ENCODE measurements around the gene SON. TPM values are rescaled to one million over a fixed set of nuclear protein-coding genes. Genes with fewer than 3 reads are reported as not detected.

The SON gene
- polyA plus RNA-seq, 4 donors, result 307 to 371 (median 351) TPM

DNA sequence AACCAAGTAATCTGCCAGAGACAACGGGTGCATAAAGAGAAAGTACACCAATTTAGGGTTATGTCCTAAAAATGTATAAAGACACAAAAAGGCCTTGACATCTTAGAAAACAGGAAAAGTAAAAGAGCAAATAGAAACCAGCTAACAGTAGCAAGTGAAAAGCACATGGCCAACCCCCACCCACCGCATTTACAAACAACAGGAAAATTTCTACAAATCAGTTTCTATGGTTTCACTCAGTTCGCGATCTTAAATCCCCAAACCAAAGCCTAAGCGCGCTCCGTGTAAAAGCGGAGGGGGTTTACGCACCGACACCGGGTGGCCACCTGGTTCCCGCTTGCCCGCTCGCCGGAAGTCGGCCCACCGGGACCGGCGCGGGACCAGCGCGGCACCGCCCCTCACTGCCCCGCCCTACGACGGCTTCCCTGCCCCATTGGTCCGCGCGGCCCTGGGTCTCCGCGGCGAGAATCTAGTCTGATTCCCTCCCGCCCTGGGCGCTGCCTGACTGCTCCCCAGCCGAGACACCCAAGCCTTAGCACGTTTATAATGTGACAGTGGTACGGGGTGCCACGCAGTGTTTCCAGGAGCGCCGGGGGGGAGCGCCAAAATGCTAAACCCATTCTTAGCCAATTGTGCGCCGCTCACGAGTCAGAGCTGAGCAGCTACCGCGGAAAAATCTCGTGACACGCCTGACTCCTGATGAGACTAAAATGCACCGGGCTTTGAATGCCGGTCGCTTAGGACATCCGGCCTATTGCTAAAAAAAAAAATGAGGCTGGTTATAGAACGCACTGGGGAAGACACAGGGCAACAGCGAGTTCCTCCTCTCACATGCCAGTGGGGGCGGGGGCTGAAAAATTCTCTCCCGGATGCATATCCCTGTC, 840 bp upstream of the SON start, which contains the start of gene GART:
TSS of gene GART (minus strand) at position 362 of the 884 bp plus-strand sequence. CDS start 2,802 bp downstream, outside the sequence.
- DNase-seq (ENCODE audit: low read depth in 4 of 4, low spot score in 3 of 4), result peak; percentile 50 to 63 (median 58)

GRCh38 chr21:33543505-33544129, 779 bp downstream of the SON start:
- peak in 1 of 4 donors; percentile 3 for DNase-seq (ENCODE audit: low read depth in 4 of 4, low spot score in 3 of 4)

GRCh38 chr21:33544451-33545195, 1.8 kb downstream of the SON start:
- DNase-seq (ENCODE audit: low read depth in 4 of 4, low spot score in 3 of 4), result no peak

GRCh38 chr21:33546086-33546485, 3.2 kb downstream of the SON start:
- DNase-seq (ENCODE audit: low read depth in 4 of 4, low spot score in 3 of 4), result no peak

DNA sequence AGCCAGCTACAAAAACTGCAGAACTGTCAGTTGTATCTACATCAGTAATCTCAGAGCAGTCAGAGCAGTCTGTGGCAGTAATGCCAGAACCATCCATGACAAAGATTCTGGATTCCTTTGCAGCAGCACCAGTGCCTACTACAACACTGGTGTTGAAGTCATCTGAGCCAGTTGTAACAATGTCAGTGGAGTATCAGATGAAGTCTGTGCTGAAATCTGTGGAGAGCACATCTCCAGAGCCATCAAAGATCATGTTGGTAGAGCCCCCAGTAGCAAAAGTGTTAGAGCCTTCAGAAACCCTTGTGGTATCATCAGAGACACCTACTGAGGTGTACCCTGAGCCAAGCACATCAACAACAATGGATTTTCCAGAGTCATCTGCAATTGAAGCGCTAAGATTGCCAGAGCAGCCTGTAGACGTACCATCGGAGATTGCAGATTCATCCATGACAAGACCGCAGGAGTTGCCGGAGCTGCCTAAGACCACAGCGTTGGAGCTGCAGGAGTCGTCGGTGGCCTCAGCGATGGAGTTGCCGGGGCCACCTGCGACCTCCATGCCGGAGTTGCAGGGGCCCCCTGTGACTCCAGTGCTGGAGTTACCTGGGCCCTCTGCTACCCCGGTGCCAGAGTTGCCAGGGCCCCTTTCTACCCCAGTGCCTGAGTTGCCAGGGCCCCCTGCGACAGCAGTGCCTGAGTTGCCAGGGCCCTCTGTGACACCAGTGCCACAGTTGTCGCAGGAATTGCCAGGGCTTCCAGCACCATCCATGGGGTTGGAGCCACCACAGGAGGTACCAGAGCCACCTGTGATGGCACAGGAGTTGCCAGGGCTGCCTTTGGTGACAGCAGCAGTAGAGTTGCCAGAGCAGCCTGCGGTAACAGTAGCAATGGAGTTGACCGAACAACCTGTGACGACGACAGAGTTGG, 7.3 kb downstream of the SON start:
- no peak for DNase-seq (ENCODE audit: low read depth in 4 of 4, low spot score in 3 of 4)

DNA sequence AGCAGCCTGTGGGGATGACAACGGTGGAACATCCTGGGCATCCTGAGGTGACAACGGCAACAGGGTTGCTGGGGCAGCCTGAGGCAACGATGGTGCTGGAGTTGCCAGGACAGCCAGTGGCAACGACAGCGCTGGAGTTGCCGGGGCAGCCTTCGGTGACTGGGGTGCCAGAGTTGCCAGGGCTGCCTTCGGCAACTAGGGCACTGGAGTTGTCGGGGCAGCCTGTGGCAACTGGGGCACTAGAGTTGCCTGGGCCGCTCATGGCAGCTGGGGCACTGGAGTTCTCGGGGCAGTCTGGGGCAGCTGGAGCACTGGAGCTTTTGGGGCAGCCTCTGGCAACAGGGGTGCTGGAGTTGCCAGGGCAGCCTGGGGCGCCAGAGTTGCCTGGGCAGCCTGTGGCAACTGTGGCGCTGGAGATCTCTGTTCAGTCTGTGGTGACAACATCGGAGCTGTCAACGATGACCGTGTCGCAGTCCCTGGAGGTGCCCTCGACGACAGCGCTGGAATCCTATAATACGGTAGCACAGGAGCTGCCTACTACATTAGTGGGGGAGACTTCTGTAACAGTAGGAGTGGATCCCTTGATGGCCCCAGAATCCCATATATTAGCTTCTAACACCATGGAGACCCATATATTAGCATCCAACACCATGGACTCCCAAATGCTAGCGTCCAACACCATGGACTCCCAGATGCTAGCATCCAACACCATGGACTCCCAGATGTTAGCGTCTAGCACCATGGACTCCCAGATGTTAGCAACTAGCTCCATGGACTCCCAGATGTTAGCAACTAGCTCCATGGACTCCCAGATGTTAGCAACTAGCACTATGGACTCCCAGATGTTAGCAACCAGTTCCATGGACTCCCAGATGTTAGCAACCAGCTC, 8.2 kb downstream of the SON start:
- no peak for DNase-seq (ENCODE audit: low read depth in 4 of 4, low spot score in 3 of 4)

- no peak for DNase-seq (ENCODE audit: low read depth in 4 of 4, low spot score in 3 of 4)
These were observed 8.8 kb downstream of the SON start for GRCh38 chr21:33551664-33552063.

DNA sequence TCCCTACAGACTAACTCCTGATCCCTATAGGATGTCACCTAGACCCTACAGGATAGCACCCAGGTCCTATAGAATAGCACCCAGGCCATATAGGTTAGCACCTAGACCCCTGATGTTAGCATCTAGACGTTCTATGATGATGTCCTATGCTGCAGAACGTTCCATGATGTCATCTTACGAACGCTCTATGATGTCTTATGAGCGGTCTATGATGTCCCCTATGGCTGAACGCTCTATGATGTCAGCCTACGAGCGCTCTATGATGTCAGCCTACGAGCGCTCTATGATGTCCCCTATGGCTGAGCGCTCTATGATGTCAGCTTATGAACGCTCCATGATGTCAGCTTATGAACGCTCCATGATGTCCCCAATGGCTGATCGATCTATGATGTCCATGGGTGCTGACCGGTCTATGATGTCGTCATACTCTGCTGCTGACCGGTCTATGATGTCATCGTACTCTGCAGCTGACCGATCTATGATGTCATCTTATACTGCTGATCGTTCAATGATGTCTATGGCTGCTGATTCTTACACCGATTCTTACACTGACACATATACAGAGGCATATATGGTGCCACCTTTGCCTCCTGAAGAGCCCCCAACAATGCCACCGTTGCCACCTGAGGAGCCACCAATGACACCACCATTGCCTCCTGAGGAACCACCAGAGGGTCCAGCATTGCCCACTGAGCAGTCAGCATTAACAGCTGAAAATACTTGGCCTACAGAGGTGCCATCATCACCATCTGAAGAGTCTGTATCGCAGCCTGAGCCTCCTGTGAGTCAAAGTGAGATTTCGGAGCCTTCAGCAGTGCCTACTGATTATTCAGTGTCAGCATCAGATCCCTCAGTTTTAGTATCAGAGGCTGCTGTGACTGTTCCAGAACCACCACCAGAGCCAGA, 9.5 kb downstream of the SON start:
- no peak for DNase-seq (ENCODE audit: low read depth in 4 of 4, low spot score in 3 of 4)

DNA sequence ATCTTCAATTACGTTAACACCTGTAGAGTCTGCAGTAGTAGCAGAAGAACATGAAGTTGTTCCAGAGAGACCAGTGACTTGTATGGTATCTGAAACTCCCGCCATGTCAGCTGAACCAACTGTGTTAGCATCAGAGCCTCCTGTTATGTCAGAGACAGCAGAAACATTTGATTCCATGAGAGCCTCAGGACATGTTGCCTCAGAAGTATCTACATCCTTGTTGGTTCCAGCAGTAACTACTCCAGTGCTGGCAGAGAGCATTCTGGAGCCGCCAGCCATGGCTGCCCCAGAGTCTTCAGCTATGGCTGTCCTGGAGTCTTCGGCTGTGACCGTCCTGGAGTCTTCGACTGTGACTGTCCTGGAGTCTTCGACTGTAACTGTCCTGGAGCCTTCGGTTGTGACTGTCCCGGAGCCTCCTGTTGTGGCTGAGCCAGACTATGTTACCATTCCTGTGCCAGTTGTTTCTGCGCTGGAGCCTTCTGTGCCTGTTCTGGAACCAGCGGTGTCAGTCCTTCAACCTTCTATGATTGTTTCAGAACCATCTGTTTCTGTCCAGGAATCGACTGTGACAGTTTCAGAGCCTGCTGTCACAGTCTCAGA, 10.3 kb downstream of the SON start:
- no peak for DNase-seq (ENCODE audit: low read depth in 4 of 4, low spot score in 3 of 4)

DNA sequence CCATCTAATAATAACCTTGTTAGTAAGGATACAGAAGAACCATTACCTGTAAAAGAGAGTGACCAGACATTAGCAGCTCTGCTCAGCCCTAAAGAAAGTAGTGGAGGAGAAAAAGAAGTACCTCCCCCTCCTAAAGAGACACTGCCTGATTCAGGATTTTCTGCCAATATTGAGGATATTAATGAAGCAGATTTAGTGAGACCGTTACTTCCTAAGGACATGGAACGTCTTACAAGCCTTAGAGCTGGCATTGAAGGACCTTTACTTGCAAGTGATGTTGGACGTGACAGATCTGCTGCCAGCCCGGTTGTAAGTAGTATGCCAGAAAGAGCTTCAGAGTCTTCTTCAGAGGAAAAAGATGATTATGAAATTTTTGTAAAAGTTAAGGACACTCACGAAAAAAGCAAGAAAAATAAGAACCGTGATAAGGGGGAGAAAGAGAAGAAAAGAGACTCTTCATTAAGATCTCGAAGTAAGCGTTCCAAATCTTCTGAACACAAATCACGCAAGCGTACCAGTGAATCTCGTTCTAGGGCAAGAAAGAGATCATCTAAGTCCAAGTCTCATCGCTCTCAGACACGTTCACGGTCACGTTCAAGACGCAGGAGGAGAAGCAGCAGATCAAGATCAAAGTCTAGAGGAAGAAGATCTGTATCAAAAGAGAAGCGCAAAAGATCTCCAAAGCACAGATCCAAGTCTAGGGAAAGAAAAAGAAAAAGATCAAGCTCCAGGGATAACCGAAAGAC, 11.6 kb downstream of the SON start:
- no peak for DNase-seq (ENCODE audit: low read depth in 4 of 4, low spot score in 3 of 4)

- DNase-seq (ENCODE audit: low read depth in 4 of 4, low spot score in 3 of 4), result no peak
These were observed 12.1 kb downstream of the SON start for GRCh38 chr21:33554982-33555344.

DNA sequence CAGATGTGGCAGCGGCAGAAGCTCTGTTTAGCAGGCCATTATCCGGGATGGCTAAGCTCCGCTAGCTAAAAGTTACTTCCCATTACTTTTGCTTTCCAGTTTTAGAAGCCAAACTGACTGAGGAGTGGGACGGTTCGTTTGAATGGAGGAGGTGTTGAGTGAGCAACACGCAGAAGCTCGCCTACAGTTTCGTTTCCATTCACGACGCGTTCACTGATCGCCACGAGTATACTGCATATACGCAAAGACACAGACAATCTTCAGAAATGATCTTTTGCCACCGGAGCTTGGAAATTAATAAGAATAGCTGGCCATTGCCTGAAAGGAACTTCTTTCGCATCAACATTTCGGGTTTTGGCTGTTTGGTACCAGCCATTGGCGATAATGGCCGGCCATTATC, 14.6 kb downstream of the SON start:
- no peak for DNase-seq (ENCODE audit: low read depth in 4 of 4, low spot score in 3 of 4)

GRCh38 chr21:33558777-33559421, 16.1 kb downstream of the SON start:
- DNase-seq (ENCODE audit: low read depth in 4 of 4, low spot score in 3 of 4), result no peak

- DNase-seq (ENCODE audit: low read depth in 4 of 4, low spot score in 3 of 4), result no peak
These were observed 17.0 kb downstream of the SON start for GRCh38 chr21:33559813-33560212.

- DNase-seq (ENCODE audit: low read depth in 4 of 4, low spot score in 3 of 4), result no peak
These were observed 18.1 kb downstream of the SON start for GRCh38 chr21:33560965-33561364.

DNA sequence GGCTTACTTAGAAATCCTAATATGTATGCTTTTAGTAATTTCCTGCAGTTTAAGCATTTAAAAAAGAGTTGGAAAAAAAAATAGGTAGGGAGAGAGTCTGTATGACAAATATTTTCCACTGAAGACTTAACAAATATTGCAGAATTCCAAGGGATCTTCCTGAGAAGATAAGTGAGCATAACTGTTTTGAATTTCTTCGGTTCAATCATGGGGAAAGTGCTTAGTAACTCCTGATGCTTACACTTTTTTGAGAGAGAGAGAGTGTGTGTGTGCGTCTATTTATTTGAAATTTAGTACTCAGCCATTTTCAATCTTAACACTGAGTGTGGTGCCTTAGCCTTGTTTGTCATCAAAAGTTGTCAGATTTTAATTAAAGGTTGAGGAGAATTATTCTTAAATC, 18.5 kb downstream of the SON start:
- no peak for DNase-seq (ENCODE audit: low read depth in 4 of 4, low spot score in 3 of 4)

- no peak for DNase-seq (ENCODE audit: low read depth in 4 of 4, low spot score in 3 of 4)
These were observed 19.6 kb downstream of the SON start for GRCh38 chr21:33562389-33562788.

All from left renal pelvis (tissue), 4 donors.